GM13977 (cell line): ENCODE measurements around the gene KDM5C.

Source experiments
- DNase-seq: peaks from one replicate; pipeline ENCODE4 v3.0.0; 2012; ENCODE audit warnings: low spot score
- CTCF ChIP-seq: IDR thresholded peaks from 2 replicates; pipeline ENCODE4 v1.5.1; 2012; ENCODE audit warnings: mild to moderate bottlenecking, control low read depth; ENCODE audit not compliant: insufficient read depth; ENCODE audit errors: extremely low read depth, missing control alignments
- in situ Hi-C: fragments of 300-500 bp; cut with MboI; formaldehyde crosslinking; loops from one replicate; pipeline ENCODE4 v1.12.0; 2022; ENCODE audit warnings: low sequenced_read_pairs, low pct_unique_long_range_greater_than_20kb, mixed read lengths, inconsistent platforms; ENCODE audit not compliant: unreplicated experiment

Gene KDM5C

GRCh38 chrX:53224860-53225797, at the start of gene KDM5C:
Gene KDM5C (minus strand): TSS chrX:53225207. CDS start chrX:53224889, 318 bp downstream.
- no peak for TF ChIP-seq CTCF
- DNase-seq: peak; percentile 96
- in situ Hi-C loops: no loop called here

GRCh38 chrX:53272808-53273337, 47.9 kb upstream of the KDM5C start:
- in situ Hi-C loops: no loop called here
- no peak for TF ChIP-seq CTCF
- DNase-seq: no peak

GRCh38 chrX:53269536-53270107, 44.6 kb upstream of the KDM5C start:
- no peak for DNase-seq
- in situ Hi-C loops: no loop called here
- no peak for TF ChIP-seq CTCF

GRCh38 chrX:53268173-53268572, 43.2 kb upstream of the KDM5C start:
- in situ Hi-C loops: no loop called here
- no peak for DNase-seq
- TF ChIP-seq CTCF: no peak

GRCh38 chrX:53266914-53267313, 41.9 kb upstream of the KDM5C start:
- in situ Hi-C loops: no loop called here
- no peak for DNase-seq
- TF ChIP-seq CTCF: no peak

- no peak for TF ChIP-seq CTCF
- in situ Hi-C loops: no loop called here
- no peak for DNase-seq
Measured at GRCh38 chrX:53265771-53266574, 41.0 kb upstream of the KDM5C start.
